Omental fat pad (tissue), 4 donors: ENCODE data around the gene TPTE. TPM values are rescaled to one million over a fixed set of nuclear protein-coding genes. Genes with fewer than 3 reads are reported as not detected.
"Not testable (repeated sequence)": the region's sequence is repeated elsewhere in the genome, so short reads cannot be mapped to it uniquely, and the experiment has no call there.

Experiments
- ATAC-seq: fragments of 150-250 bp; one replicate; pipeline ENCODE4 v1.9.1; 2016; ENCODE audit warnings: mild to moderate bottlenecking, moderate library complexity; ENCODE audit not compliant: low FRiP score
- DNase-seq: peaks from one replicate; pipeline ENCODE4 v3.0.0-alpha.2; 2019; ENCODE audit warnings: low spot score
- CTCF ChIP-seq, 3 donors: fragments of 450-650 bp; IDR thresholded peaks; one replicate each; pipeline ENCODE4 v1.5.1; 2016 to 2017; ENCODE audit warnings: antibody characterized with exemption in 3 of 3, mild to moderate bottlenecking in 3 of 3, moderate library complexity in 2 of 3
- total RNA-seq, 4 donors: library from RNA; depleted of rRNA; stranded (reverse); fragments of >200 nt; gene quantifications; one replicate each; pipeline ENCODE4 v1.1.0, GENCODE V29; 2016

TPTE gene
- total RNA-seq: not detected

GRCh38 chr21:10521091-10521598, at the start of gene TPTE:
TSS of gene TPTE (plus strand) at chr21:10521583. CDS start at chr21:10538724, 17,141 bp downstream.
- TF ChIP-seq CTCF (IDR thresholded peaks at IDR 0.05): no peak
- DNase-seq (no peak), ATAC-seq (peak; percentile 20)

GRCh38 chr21:10471999-10472398, 49.4 kb upstream of the TPTE start:
- not testable (repeated sequence) for ATAC-seq

GRCh38 chr21:10477794-10478193, 43.6 kb upstream of the TPTE start:
- DNase-seq, ATAC-seq: not testable (repeated sequence)

More at GRCh38 chr21:10471999-10472398, 49.4 kb upstream of the TPTE start:
- not testable (repeated sequence) for DNase-seq

- not testable (repeated sequence) for DNase-seq
- ATAC-seq: peak; percentile 63
These were observed 41.5 kb upstream of the TPTE start for GRCh38 chr21:10479875-10480274.

- not testable (repeated sequence) for ATAC-seq, DNase-seq
These were observed 36.5 kb upstream of the TPTE start for GRCh38 chr21:10484864-10485263.

- ATAC-seq, DNase-seq: not testable (repeated sequence)
These were observed 30.9 kb upstream of the TPTE start for GRCh38 chr21:10490453-10490852.

- TF ChIP-seq CTCF (IDR thresholded peaks at IDR 0.05): no peak
- DNase-seq (no peak), ATAC-seq (no peak)
These were observed 10.3 kb upstream of the TPTE start for GRCh38 chr21:10511116-10511515.

- DNase-seq, ATAC-seq: not testable (repeated sequence)
These were observed 4.5 kb upstream of the TPTE start for GRCh38 chr21:10516889-10517288.

GRCh38 chr21:10517904-10518303, 3.5 kb upstream of the TPTE start:
- DNase-seq, ATAC-seq: not testable (repeated sequence)

GRCh38 chr21:10521835-10522500, 585 bp downstream of the TPTE start:
- DNase-seq, ATAC-seq: not testable (repeated sequence)

- no peak for DNase-seq
- TF ChIP-seq CTCF (IDR thresholded peaks at IDR 0.05): no peak
- ATAC-seq: no peak
These were observed 18.6 kb downstream of the TPTE start for GRCh38 chr21:10539956-10540355.

GRCh38 chr21:10544376-10544775, 23.0 kb downstream of the TPTE start:
- not testable (repeated sequence) for DNase-seq, ATAC-seq

GRCh38 chr21:10547868-10548267, 26.5 kb downstream of the TPTE start:
- DNase-seq: not testable (repeated sequence)
- ATAC-seq: peak; percentile 35

GRCh38 chr21:10548331-10548954, 27.1 kb downstream of the TPTE start:
- DNase-seq, ATAC-seq: not testable (repeated sequence)

GRCh38 chr21:10570803-10571202, 49.4 kb downstream of the TPTE start:
- not testable (repeated sequence) for DNase-seq
- ATAC-seq: peak; percentile 4
